ENCODE results near the gene DENND4A.

DNA sequence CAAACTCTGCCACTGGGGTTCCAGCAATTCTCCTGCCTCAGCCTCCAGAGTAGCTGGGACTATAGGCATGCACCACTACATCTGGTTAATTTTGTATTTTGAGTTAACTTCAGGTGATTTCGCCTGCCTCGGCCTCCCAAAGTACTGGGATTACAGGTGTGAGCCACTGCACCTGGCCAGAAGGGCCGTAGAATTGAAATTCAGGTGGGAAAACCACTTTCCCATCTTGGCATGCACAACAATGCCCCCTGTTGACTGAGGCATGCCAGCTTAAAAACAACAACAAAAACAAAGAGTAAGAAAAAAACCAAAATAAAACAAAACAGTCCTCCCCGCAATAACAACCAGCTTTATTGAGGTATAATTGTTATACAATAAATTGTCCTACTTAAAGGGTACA, 44.6 kb upstream of the DENND4A start:
- TF ChIP-seq, protein P1, sequence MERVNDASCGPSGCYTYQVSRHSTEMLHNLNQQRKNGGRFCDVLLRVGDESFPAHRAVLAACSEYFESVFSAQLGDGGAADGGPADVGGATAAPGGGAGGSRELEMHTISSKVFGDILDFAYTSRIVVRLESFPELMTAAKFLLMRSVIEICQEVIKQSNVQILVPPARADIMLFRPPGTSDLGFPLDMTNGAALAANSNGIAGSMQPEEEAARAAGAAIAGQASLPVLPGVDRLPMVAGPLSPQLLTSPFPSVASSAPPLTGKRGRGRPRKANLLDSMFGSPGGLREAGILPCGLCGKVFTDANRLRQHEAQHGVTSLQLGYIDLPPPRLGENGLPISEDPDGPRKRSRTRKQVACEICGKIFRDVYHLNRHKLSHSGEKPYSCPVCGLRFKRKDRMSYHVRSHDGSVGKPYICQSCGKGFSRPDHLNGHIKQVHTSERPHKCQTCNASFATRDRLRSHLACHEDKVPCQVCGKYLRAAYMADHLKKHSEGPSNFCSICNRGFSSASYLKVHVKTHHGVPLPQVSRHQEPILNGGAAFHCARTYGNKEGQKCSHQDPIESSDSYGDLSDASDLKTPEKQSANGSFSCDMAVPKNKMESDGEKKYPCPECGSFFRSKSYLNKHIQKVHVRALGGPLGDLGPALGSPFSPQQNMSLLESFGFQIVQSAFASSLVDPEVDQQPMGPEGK (CRISPR knock-in tag; IDR thresholded peaks at IDR 0.05; ENCODE audit: borderline replicate concordance) = no peak
- no peak for TF ChIP-seq ISL1 (CRISPR knock-in tag; IDR thresholded peaks at IDR 0.05)
- no peak for TF ChIP-seq CSDC2 (CRISPR knock-in tag; IDR thresholded peaks at IDR 0.05)
- TF ChIP-seq SNAI2 (CRISPR knock-in tag; IDR thresholded peaks at IDR 0.05) = no peak
- TF ChIP-seq OSR1 (CRISPR knock-in tag; IDR thresholded peaks at IDR 0.05) = no peak
- no peak for TF ChIP-seq POU6F1 (CRISPR knock-in tag; IDR thresholded peaks at IDR 0.05; ENCODE audit: borderline replicate concordance, low read depth)
- no peak for TF ChIP-seq RARB (CRISPR knock-in tag; IDR thresholded peaks at IDR 0.05)

Data from SK-N-SH treated with all-trans-retinoic acid at 6 μM for 48 hours (cell line).